Activated CD4-positive, alpha-beta T cell treated with anti-CD3 and anti-CD28 coated beads, Interleukin-2, amount 50 U/mL, for 24 hours (primary cell): ENCODE measurements around the gene PLA2G6.
"Not testable (repeated sequence)": the region's sequence is repeated elsewhere in the genome, so short reads cannot be mapped to it uniquely, and the experiment has no call there.

ENCODE experiments used
- DNase-seq, 2 donors: peaks; one replicate each; pipeline ENCODE4 v3.0.0-alpha.2; 2020; ENCODE audit warnings: low read depth in 1 of 2, low spot score in 1 of 2

Gene PLA2G6

GRCh38 chr22:38135133-38135706 lies 46.4 kb downstream of the PLA2G6 start:
- DNase-seq = no peak

DNA sequence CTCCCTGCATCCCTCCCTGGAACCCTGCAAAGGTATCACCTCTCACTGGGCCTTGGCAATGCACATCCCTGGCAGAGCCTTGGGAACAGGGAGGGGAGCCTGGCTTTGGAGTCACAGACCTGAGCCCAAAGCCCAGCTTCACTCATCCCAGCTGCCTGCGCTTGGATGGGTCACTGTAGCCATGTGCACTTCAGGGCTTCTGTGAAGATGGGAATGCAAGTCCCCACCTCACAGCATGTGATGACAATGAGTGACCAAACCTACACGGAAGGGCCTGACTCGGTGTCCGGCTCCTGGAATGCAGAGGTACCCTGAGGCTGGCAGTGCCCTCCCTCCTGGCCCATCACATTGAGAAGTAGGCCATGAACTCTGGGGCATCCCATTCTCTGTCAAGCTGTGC lies 48.3 kb downstream of the PLA2G6 start:
- DNase-seq = no peak

DNA sequence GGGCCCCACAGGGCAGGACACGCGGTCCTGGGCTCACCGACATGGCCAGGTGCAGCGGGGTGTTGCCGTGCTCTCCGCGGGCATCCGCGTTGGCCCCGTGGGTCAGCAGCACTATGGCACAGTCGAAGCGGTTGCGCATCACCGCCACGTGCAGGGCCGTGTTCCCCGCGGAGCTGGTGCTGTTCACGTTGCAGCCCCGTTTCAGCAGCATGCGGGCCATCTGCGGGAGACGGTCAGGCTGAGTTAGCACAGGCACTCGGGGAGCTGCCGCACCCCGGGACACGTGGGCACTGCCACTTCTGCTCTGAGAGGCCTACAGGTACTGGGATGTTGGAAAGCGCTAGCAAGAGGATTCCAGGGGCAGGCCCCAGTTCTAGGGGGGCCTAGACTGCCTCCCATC lies 48.8 kb downstream of the PLA2G6 start:
- no peak for DNase-seq

GRCh38 chr22:38132136-38132535 lies 49.5 kb downstream of the PLA2G6 start:
- no peak for DNase-seq

DNA sequence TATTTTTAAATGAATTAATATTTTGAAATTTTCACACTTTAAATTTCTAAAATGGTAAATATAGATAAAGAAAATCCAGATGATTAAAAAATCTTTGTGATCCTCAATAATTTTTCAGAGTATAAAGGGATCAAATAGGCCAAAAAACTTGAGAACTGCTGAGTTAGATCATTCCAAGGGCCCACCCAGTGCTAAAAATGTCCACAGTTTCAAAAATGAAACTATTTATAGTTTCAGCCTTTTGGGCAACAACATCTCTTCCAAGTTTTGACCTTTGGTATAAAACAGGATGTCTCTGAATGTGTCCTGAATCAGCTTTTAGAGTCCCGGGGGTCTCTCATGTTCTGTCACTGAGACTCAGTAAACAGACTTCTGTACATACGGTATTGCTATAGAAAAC lies 50.2 kb downstream of the PLA2G6 start:
- no peak for DNase-seq

- DNase-seq = no peak
Measured at GRCh38 chr22:38129856-38130255, 51.8 kb downstream of the PLA2G6 start.

- DNase-seq = no peak
Measured at GRCh38 chr22:38129021-38129420, 52.6 kb downstream of the PLA2G6 start.

GRCh38 chr22:38127869-38128268 lies 53.8 kb downstream of the PLA2G6 start:
- DNase-seq = no peak

- no peak for DNase-seq
Measured at GRCh38 chr22:38126928-38127668, 54.5 kb downstream of the PLA2G6 start.

DNA sequence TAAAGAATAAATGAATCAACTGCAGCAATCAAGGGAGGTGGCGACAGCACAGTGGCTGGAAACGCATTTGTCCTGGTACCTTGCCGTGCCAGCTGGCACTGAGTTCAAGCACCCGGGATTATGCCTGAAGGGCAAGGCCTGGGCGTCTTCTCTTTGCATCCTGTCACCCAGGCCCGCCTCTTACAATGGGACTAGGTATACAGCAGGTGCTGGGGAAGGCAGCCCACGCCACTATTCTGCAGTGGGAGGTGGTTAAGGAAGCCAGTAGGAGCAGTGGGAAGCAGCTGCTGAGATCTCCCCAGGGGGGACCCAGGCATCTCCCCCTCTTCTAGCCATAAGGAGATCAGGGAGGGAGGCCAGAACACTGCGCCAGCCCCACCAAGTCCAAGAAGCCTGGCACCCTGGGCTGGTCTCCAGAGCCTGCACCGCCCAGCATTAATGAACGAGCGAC lies 55.9 kb downstream of the PLA2G6 start:
- DNase-seq = no peak

- DNase-seq = no peak
Measured at GRCh38 chr22:38125038-38125610, 56.5 kb downstream of the PLA2G6 start.

GRCh38 chr22:38124236-38124974 lies 57.2 kb downstream of the PLA2G6 start:
- DNase-seq = no peak

GRCh38 chr22:38122616-38123015 lies 59.0 kb downstream of the PLA2G6 start:
- no peak for DNase-seq

DNA sequence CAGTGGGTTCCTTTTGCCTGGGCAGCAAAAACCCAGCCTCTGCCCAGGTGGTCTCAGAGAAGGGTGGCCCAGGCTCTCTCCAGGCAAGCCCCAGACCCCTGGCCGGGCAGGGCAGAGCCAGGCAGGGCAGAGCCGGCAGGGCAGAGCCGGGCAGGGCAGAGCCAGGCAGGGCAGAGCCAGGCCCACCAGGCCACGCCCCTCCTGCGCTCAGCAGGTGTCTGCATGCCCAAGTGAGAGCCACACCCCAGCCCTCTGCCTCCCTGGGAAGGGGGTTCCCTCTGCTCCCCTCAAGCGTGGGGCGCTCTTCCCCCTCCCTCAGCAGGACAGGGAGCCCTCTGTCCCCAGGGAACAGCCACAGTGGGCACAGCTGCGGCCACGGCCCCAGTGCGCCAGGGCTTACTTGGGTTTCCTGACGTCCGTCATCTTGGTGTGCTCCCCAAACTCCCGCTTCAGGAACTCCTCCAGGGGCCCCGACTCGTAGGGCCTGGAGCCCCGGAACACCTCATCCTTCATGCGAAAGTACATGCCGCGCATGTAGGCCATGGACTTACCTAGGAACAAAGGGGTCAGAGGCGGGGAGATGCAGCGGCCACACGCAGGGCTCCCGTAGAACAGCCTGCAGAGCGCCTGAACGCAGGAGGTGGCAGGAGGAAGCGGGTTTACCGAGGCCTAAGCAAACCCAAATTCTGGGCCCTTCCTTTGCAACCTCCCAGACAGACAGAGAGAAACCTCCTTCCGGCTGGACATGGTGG lies 61.1 kb downstream of the PLA2G6 start:
- no peak for DNase-seq

- DNase-seq = not testable (repeated sequence)
Measured at GRCh38 chr22:38118747-38119146, 62.9 kb downstream of the PLA2G6 start.

- no peak for DNase-seq
Measured at GRCh38 chr22:38118182-38118581, 63.4 kb downstream of the PLA2G6 start.

- DNase-seq = not testable (repeated sequence)
Measured at GRCh38 chr22:38117556-38117955, 64.1 kb downstream of the PLA2G6 start.

- no peak for DNase-seq
Measured at GRCh38 chr22:38115423-38116205, 66.0 kb downstream of the PLA2G6 start.

- DNase-seq = peak; percentile 59 to 62
Measured at GRCh38 chr22:38114484-38115398, 66.9 kb downstream of the PLA2G6 start.
